Measurements from ENCODE around the gene RESF1. TPM values are rescaled to one million over a fixed set of nuclear protein-coding genes. Genes with fewer than 3 reads are reported as not detected.

RESF1 gene
- total and polyA plus RNA-seq, 2 of the 13 experiments (the other 11 are each of a cell fraction or from before 2014, with no cell fraction given) = 7.9 to 16.8 TPM

DNA sequence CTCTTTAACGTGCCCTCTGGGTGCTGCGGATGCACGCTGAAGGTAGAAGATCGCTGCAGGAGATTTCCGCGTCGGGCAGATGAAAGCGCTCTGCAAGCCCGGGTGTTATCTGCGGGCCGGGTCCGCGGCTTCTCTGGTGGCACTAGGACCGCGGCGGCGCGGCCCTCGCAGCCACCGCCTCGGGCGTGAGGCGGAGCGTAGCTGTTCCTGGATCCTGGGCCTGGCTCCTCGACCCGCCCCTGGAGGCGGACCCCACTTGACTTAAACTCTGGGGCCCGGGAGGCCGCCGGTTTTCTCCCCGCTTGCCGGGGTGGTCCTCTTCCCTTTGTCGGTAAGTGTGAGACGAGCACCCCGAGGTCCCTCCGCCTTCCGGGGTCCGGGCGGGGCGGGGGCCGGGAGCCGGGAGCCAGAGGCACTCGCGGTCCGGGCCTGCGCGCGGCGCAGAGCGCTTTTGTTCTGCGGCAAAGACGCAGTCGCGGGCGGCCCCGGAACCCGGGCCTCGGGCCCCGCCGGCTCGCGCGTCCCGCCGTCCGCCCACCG is at the start of gene RESF1 (continued):
- TF ChIP-seq ZNF615 (CRISPR knock-in tag; IDR thresholded peaks at IDR 0.05; ENCODE audit: borderline replicate concordance) (no peak; the same call in 1 of the 2 replicates), SYNCRIP (IDR thresholded peaks at IDR 0.05; ENCODE audit: insufficient read depth, low read depth, low read length) (no peak), SMARCE1 (IDR thresholded peaks at IDR 0.05; ENCODE audit: borderline replicate concordance) (no peak), HNRNPK (IDR thresholded peaks at IDR 0.05; ENCODE audit: low read depth, low read length, poor library complexity, severe bottlenecking) (no peak), PAF1 (CRISPR knock-in tag; IDR thresholded peaks at IDR 0.05) (no peak), ZNF678 (CRISPR knock-in tag; IDR thresholded peaks at IDR 0.05) (no peak), NFE2L2 (IDR thresholded peaks at IDR 0.05; ENCODE audit: low read length) (no peak), EHMT2 (IDR thresholded peaks at IDR 0.05; ENCODE audit: borderline replicate concordance, low read depth, low read length) (no peak), ZNF879 (CRISPR knock-in tag; IDR thresholded peaks at IDR 0.05) (no peak), ATAD3A (CRISPR knock-in tag; IDR thresholded peaks at IDR 0.05) (no peak), CCDC6 (CRISPR knock-in tag; IDR thresholded peaks at IDR 0.05) (no peak), NFYB (CRISPR knock-in tag; IDR thresholded peaks at IDR 0.05) (peak; percentile 37; the same call in 1 of the 2 replicates), BRCA1 (CRISPR knock-in tag; IDR thresholded peaks at IDR 0.05) (no peak), ZNF232 (CRISPR knock-in tag; IDR thresholded peaks at IDR 0.05; ENCODE audit: borderline replicate concordance) (no peak), ZMYM3 (CRISPR knock-in tag; IDR thresholded peaks at IDR 0.05) (peak; percentile 96), TEAD2 (CRISPR knock-in tag; IDR thresholded peaks at IDR 0.05) (no peak)
- TF ChIP-seq, protein P1, sequence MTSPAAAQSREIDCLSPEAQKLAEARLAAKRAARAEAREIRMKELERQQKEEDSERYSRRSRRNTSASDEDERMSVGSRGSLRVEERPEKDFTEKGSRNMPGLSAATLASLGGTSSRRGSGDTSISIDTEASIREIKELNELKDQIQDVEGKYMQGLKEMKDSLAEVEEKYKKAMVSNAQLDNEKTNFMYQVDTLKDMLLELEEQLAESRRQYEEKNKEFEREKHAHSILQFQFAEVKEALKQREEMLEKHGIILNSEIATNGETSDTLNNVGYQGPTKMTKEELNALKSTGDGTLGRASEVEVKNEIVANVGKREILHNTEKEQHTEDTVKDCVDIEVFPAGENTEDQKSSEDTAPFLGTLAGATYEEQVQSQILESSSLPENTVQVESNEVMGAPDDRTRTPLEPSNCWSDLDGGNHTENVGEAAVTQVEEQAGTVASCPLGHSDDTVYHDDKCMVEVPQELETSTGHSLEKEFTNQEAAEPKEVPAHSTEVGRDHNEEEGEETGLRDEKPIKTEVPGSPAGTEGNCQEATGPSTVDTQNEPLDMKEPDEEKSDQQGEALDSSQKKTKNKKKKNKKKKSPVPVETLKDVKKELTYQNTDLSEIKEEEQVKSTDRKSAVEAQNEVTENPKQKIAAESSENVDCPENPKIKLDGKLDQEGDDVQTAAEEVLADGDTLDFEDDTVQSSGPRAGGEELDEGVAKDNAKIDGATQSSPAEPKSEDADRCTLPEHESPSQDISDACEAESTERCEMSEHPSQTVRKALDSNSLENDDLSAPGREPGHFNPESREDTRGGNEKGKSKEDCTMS (CRISPR knock-in tag; conservative IDR thresholded peaks at IDR 0.05) = 0 out of 2 replicates have a peak, but pooled peaks have one; percentile 42
- TF ChIP-seq, protein P2, sequence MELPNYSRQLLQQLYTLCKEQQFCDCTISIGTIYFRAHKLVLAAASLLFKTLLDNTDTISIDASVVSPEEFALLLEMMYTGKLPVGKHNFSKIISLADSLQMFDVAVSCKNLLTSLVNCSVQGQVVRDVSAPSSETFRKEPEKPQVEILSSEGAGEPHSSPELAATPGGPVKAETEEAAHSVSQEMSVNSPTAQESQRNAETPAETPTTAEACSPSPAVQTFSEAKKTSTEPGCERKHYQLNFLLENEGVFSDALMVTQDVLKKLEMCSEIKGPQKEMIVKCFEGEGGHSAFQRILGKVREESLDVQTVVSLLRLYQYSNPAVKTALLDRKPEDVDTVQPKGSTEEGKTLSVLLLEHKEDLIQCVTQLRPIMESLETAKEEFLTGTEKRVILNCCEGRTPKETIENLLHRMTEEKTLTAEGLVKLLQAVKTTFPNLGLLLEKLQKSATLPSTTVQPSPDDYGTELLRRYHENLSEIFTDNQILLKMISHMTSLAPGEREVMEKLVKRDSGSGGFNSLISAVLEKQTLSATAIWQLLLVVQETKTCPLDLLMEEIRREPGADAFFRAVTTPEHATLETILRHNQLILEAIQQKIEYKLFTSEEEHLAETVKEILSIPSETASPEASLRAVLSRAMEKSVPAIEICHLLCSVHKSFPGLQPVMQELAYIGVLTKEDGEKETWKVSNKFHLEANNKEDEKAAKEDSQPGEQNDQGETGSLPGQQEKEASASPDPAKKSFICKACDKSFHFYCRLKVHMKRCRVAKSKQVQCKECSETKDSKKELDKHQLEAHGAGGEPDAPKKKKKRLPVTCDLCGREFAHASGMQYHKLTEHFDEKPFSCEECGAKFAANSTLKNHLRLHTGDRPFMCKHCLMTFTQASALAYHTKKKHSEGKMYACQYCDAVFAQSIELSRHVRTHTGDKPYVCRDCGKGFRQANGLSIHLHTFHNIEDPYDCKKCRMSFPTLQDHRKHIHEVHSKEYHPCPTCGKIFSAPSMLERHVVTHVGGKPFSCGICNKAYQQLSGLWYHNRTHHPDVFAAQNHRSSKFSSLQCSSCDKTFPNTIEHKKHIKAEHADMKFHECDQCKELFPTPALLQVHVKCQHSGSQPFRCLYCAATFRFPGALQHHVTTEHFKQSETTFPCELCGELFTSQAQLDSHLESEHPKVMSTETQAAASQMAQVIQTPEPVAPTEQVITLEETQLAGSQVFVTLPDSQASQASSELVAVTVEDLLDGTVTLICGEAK (IDR thresholded peaks at IDR 0.05) = no peak
- TF ChIP-seq, protein P2 (CRISPR knock-in tag; IDR thresholded peaks at IDR 0.05) = peak; percentile 66
